Mammary epithelial cell (primary cell): Measurements from ENCODE around the gene CAMSAP3.

Source experiments
- EZH2 ChIP-seq: IDR thresholded peaks from 2 replicates; pipeline ENCODE4 v1.6.1; 2012; ENCODE audit warnings: low read length, inconsistent platforms, borderline replicate concordance
- TF ChIP-seq, protein P1 (sequence below), 2 donors: IDR thresholded peaks in 1 of 2; conservative IDR thresholded peaks in 1 of 2; 2 replicates each; pipeline ENCODE4 v1.5.1; 2011 to 2012; ENCODE audit warnings: inconsistent platforms in 2 of 2, low read length in 2 of 2, mild to moderate bottlenecking in 2 of 2, control low read depth in 1 of 2, low read depth in 1 of 2; ENCODE audit not compliant: insufficient read depth in 1 of 2; ENCODE audit errors: extremely low read depth in 1 of 2

DNA sequence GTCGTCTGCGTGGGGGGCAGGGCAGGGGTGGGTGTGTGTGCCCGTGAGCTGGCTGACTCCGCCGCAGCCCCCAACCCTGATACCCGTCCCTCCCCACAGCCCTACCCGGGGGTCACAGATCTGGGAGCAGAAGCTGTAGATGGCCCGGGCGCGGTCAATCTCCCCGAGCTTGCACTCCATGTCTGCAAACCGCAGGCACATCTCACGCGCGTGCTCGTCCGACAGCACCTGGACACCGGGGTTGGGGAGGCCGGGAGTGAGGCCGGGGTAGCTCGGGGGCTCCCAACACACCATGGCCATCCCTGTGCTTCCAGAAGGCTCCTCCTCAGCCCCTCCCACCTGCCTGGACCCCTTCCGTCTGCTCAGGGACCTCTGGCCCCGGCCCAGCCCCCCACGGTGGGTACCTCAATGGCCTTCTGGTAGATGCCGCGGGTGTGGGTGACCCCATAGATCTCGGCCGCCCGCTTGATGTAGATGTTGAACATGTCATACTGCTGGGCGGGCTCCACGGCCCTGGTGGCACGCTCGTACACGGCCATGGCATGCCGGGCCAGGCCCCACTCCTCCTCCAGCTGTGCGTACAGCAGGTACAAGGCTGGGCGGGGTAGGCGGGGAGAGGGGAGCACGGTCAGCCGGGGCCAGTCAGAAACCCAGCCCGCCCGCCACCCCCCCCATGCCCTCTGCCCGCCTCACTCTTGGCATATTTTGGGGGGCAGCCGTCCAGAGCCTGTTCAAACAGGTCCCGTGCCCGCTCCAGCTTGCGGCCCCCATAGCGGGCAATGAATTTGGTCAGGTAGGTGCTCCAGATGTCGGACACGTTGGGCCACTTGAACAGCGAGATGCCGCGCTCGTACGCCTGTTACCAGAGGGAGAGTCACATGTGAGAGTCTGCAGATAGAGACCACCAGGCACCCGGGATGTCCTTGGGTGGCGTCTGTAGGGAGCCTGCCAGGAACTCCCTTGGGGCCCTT lies 25.1 kb downstream of the CAMSAP3 start:
- TF ChIP-seq, protein P1, sequence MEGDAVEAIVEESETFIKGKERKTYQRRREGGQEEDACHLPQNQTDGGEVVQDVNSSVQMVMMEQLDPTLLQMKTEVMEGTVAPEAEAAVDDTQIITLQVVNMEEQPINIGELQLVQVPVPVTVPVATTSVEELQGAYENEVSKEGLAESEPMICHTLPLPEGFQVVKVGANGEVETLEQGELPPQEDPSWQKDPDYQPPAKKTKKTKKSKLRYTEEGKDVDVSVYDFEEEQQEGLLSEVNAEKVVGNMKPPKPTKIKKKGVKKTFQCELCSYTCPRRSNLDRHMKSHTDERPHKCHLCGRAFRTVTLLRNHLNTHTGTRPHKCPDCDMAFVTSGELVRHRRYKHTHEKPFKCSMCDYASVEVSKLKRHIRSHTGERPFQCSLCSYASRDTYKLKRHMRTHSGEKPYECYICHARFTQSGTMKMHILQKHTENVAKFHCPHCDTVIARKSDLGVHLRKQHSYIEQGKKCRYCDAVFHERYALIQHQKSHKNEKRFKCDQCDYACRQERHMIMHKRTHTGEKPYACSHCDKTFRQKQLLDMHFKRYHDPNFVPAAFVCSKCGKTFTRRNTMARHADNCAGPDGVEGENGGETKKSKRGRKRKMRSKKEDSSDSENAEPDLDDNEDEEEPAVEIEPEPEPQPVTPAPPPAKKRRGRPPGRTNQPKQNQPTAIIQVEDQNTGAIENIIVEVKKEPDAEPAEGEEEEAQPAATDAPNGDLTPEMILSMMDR (conservative IDR thresholded peaks at IDR 0.05 in 1 of 2, IDR thresholded peaks at IDR 0.05 in 1 of 2; ENCODE audit: extremely low read depth in 1 of 2, insufficient read depth in 1 of 2, low read depth in 1 of 2, low read length in 2 of 2) = no peak
- no peak for TF ChIP-seq EZH2
